Esophagus squamous epithelium (tissue), 4 donors: Measurements from ENCODE around the gene EVA1A.

Experiments used
- POLR2A ChIP-seq, 4 donors: fragments of 450-650 bp; IDR thresholded peaks; one replicate each; pipeline ENCODE4 v1.6.1; 2017; ENCODE audit warnings: antibody characterized with exemption in 4 of 4, mild to moderate bottlenecking in 4 of 4, moderate library complexity in 3 of 4
- TF ChIP-seq, protein P1 (sequence below), 6 experiments: fragments of 450-650 bp in 4 of 6; fragments of 200-600 bp in 2 of 6; sonication (generic) in 2 of 6; IDR thresholded peaks; one replicate each; pipeline ENCODE4 v1.5.1; 2016 to 2019; ENCODE audit warnings: antibody characterized with exemption in 6 of 6, mild to moderate bottlenecking in 4 of 6, moderate library complexity in 4 of 6

DNA sequence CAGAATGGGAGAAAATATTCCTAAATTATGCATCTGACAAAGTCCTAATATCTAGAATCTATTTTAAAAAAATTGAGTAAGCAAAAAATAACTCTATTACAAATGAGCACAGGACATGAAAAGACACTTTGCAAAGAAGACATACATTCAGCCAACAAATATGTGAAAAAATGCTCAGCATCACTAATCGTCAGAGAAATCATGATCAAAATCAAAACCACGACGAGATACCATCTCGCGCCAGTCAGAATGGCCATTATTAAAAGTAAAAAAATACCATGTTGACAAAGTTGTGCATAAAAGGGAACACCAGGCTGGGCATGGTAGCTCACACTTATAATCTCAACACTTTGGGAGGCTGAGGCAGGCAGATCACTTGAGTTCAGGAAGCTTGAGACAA lies 63.5 kb downstream of the EVA1A start:
- TF ChIP-seq, protein P1, sequence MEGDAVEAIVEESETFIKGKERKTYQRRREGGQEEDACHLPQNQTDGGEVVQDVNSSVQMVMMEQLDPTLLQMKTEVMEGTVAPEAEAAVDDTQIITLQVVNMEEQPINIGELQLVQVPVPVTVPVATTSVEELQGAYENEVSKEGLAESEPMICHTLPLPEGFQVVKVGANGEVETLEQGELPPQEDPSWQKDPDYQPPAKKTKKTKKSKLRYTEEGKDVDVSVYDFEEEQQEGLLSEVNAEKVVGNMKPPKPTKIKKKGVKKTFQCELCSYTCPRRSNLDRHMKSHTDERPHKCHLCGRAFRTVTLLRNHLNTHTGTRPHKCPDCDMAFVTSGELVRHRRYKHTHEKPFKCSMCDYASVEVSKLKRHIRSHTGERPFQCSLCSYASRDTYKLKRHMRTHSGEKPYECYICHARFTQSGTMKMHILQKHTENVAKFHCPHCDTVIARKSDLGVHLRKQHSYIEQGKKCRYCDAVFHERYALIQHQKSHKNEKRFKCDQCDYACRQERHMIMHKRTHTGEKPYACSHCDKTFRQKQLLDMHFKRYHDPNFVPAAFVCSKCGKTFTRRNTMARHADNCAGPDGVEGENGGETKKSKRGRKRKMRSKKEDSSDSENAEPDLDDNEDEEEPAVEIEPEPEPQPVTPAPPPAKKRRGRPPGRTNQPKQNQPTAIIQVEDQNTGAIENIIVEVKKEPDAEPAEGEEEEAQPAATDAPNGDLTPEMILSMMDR (IDR thresholded peaks at IDR 0.05): no peak
- TF ChIP-seq POLR2A (IDR thresholded peaks at IDR 0.05): no peak
